HepG2 (cell line): Measurements from ENCODE around the gene FAM89B. TPM values are rescaled to one million over a fixed set of nuclear protein-coding genes. Genes with fewer than 3 reads are reported as not detected.

Experiments
- ATF5 ChIP-seq: sonication (generic); formaldehyde crosslinking; IDR thresholded peaks from 2 replicates; pipeline ENCODE4 v1.4.0; 2020; ENCODE audit warnings: mild to moderate bottlenecking, low read depth, missing genetic modification reagents
- GATAD2A ChIP-seq: IDR thresholded peaks from 2 replicates; pipeline ENCODE4 v1.6.1; 2016
- NFKB2 ChIP-seq: sonication (generic); formaldehyde crosslinking; IDR thresholded peaks from 2 replicates; pipeline ENCODE4 v1.4.0; 2020; ENCODE audit warnings: missing genetic modification reagents, borderline replicate concordance
- SETDB1 ChIP-seq: sonication (generic); formaldehyde crosslinking; IDR thresholded peaks from 2 replicates; pipeline ENCODE4 v1.5.1; 2020; ENCODE audit warnings: missing genetic modification reagents, mild to moderate bottlenecking, borderline replicate concordance
- ZBTB2 ChIP-seq: sonication (generic); formaldehyde crosslinking; IDR thresholded peaks from 2 replicates; pipeline ENCODE4 v1.8.0; 2022; ENCODE audit warnings: low read depth, missing genetic modification reagents
- ZFP1 ChIP-seq: IDR thresholded peaks from 2 replicates; pipeline ENCODE4 v1.6.1; 2016
- ZGPAT ChIP-seq: IDR thresholded peaks from 2 replicates; pipeline ENCODE4 v1.6.1; 2016; ENCODE audit warnings: mild to moderate bottlenecking
- ZNF317 ChIP-seq: sonication (generic); formaldehyde crosslinking; IDR thresholded peaks from 2 replicates; pipeline ENCODE4 v1.5.0; 2020; ENCODE audit warnings: mild to moderate bottlenecking, missing genetic modification reagents
- ZNF34 ChIP-seq: sonication (generic); formaldehyde crosslinking; IDR thresholded peaks from 2 replicates; pipeline ENCODE4 v1.4.0; 2020; ENCODE audit warnings: mild to moderate bottlenecking, missing genetic modification reagents, borderline replicate concordance
- ZNF784 ChIP-seq: sonication (generic); formaldehyde crosslinking; IDR thresholded peaks from 2 replicates; pipeline ENCODE4 v1.5.1; 2020; ENCODE audit warnings: missing genetic modification reagents, mild to moderate bottlenecking, borderline replicate concordance
- ZNF790 ChIP-seq: sonication (generic); formaldehyde crosslinking; IDR thresholded peaks from 2 replicates; pipeline ENCODE4 v1.8.0; 2022; ENCODE audit warnings: missing genetic modification reagents, mild to moderate bottlenecking, borderline replicate concordance
- polyA plus RNA-seq, 8 experiments: library from polyadenylated mRNA; depleted of rRNA in 3 of 8; stranded (reverse) in 7 of 8; unstranded in 1 of 8; fragments of >200 nt; fragmentation: Illumina TruSeq in 4 of 8; extraction: Trizol in 4 of 8; gene quantifications; 2 replicates each; pipeline versions ENCODE4 v1.2.1 to v1.2.3, GENCODE V29; 2011 to 2016; ENCODE audit warnings: low read depth in 4 of 8, missing spikeins in 1 of 8, mixed read lengths in 1 of 8; ENCODE audit not compliant: insufficient read depth in 1 of 8
- total RNA-seq, 5 experiments: library from RNA; depleted of rRNA; stranded (reverse); fragments of >200 nt; fragmentation: Illumina TruSeq; extraction: Trizol; gene quantifications; 2 replicates each; pipeline ENCODE4 v1.2.3, GENCODE V29; 2016; ENCODE audit warnings: low read depth in 1 of 5
- TF ChIP-seq, protein P1 (sequence below): sonication (generic); formaldehyde crosslinking; IDR thresholded peaks from 2 replicates; pipeline ENCODE4 v1.8.0; 2022; ENCODE audit warnings: missing genetic modification reagents, mild to moderate bottlenecking, inconsistent platforms, borderline replicate concordance
- TF ChIP-seq, protein P2 (sequence below): IDR thresholded peaks from 2 replicates; pipeline ENCODE4 v1.6.1; 2016; ENCODE audit warnings: low read depth
- TF ChIP-seq, protein P3 (sequence below): sonication (generic); formaldehyde crosslinking; IDR thresholded peaks from 2 replicates; pipeline ENCODE4 v1.4.0; 2020; ENCODE audit warnings: mild to moderate bottlenecking, missing genetic modification reagents, borderline replicate concordance

Gene FAM89B
- total and polyA plus RNA-seq, 2 of the 13 experiments (the other 11 are each of a cell fraction or from before 2014, with no cell fraction given) = 5.7 to 8.0 TPM

DNA sequence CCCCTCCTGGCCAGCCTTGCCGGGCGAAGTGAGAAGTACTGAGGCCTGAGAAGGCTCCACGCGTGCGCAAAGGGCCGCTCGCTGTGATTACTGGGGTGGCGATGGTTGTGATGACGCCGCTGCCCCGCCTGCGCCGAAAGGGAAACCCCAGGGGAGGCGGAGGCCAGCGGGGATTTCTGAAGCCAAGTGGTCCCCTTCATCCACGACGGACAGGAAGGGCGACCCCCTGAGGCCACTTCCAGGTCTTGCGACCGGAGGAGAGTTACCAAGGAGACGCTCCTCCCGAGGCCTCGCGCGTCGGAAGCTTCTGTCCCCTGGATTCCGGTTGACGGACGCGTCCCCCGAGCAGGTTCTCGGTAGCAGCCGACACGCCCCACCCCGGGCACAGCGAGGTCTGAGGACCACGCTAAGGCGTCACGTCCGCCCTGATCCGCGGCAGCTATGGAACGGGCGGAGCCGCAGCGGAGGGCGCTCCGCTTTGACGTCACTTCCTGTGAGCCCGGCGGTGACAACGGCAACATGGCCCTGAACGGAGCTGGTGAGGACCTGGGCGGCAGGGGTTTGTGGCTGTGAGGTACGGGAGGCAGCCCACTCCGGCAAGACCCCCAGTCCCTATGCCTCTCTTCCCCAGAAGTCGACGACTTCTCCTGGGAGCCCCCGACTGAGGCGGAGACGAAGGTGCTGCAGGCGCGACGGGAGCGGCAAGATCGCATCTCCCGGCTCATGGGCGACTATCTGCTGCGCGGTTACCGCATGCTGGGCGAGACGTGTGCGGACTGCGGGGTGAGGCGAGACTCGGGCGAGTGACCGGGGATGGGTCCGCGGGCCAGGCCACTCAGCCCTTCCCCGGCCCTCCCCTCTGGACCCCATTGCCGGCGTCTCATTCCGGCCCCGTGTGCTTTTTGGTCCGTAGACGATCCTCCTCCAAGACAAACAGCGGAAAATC, 2.1 kb upstream of the FAM89B start, which contains the start of gene ZNRD2 (continued):
- TF ChIP-seq, protein P1, sequence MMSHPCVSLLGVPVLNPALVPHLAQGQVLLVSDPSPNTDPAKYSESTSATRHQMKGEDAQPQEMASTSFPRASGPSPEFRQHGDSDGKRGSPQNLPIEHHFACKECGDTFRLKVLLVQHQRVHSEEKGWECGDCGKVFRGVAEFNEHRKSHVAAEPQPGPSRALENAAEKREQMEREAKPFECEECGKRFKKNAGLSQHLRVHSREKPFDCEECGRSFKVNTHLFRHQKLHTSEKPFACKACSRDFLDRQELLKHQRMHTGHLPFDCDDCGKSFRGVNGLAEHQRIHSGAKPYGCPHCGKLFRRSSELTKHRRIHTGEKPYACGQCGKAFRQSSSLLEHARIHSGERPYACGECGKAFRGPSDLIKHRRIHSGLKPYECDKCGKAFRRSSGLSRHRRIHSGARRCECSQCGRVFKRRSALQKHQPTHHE (CRISPR knock-in tag) = peak; percentile 34; the same call in 1 of the 2 replicates
- peak; percentile 96 for TF ChIP-seq ZGPAT (CRISPR knock-in tag)
- peak; percentile 61; the same call in 1 of the 2 replicates for TF ChIP-seq ATF5 (CRISPR knock-in tag)
- 0 out of 2 replicates have a peak, but pooled peaks have one; percentile 36 for TF ChIP-seq ZNF784 (CRISPR knock-in tag)
- peak; percentile 68; the same call in 1 of the 2 replicates for TF ChIP-seq ZFP1
- TF ChIP-seq, protein P2, sequence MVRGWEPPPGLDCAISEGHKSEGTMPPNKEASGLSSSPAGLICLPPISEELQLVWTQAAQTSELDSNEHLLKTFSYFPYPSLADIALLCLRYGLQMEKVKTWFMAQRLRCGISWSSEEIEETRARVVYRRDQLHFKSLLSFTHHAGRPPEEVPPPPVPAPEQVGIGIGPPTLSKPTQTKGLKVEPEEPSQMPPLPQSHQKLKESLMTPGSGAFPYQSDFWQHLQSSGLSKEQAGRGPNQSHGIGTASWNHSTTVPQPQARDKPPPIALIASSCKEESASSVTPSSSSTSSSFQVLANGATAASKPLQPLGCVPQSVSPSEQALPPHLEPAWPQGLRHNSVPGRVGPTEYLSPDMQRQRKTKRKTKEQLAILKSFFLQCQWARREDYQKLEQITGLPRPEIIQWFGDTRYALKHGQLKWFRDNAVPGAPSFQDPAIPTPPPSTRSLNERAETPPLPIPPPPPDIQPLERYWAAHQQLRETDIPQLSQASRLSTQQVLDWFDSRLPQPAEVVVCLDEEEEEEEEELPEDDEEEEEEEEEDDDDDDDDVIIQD = no peak
- peak; percentile 63; the same call in 1 of the 2 replicates for TF ChIP-seq SETDB1
- TF ChIP-seq, protein P3, sequence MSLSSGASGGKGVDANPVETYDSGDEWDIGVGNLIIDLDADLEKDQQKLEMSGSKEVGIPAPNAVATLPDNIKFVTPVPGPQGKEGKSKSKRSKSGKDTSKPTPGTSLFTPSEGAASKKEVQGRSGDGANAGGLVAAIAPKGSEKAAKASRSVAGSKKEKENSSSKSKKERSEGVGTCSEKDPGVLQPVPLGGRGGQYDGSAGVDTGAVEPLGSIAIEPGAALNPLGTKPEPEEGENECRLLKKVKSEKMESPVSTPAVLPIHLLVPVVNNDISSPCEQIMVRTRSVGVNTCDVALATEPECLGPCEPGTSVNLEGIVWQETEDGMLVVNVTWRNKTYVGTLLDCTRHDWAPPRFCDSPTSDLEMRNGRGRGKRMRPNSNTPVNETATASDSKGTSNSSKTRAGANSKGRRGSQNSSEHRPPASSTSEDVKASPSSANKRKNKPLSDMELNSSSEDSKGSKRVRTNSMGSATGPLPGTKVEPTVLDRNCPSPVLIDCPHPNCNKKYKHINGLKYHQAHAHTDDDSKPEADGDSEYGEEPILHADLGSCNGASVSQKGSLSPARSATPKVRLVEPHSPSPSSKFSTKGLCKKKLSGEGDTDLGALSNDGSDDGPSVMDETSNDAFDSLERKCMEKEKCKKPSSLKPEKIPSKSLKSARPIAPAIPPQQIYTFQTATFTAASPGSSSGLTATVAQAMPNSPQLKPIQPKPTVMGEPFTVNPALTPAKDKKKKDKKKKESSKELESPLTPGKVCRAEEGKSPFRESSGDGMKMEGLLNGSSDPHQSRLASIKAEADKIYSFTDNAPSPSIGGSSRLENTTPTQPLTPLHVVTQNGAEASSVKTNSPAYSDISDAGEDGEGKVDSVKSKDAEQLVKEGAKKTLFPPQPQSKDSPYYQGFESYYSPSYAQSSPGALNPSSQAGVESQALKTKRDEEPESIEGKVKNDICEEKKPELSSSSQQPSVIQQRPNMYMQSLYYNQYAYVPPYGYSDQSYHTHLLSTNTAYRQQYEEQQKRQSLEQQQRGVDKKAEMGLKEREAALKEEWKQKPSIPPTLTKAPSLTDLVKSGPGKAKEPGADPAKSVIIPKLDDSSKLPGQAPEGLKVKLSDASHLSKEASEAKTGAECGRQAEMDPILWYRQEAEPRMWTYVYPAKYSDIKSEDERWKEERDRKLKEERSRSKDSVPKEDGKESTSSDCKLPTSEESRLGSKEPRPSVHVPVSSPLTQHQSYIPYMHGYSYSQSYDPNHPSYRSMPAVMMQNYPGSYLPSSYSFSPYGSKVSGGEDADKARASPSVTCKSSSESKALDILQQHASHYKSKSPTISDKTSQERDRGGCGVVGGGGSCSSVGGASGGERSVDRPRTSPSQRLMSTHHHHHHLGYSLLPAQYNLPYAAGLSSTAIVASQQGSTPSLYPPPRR (CRISPR knock-in tag) = peak; percentile 68; the same call in 1 of the 2 replicates
- TF ChIP-seq ZNF34 (CRISPR knock-in tag) = 0 out of 2 replicates have a peak, but pooled peaks have one; percentile 43
- TF ChIP-seq GATAD2A = peak; percentile 88
- 0 out of 2 replicates have a peak, but pooled peaks have one; percentile 78 for TF ChIP-seq ZNF790
- peak; percentile 39; the same call in 1 of the 2 replicates for TF ChIP-seq ZNF317 (CRISPR knock-in tag)
- TF ChIP-seq NFKB2 = no peak; the same call in 1 of the 2 replicates
- TF ChIP-seq ZBTB2 (CRISPR knock-in tag) = peak; percentile 100
